Natural killer cell (primary cell): Measurements from ENCODE around the gene APBA1. TPM values are rescaled to one million over a fixed set of nuclear protein-coding genes. Genes with fewer than 3 reads are reported as not detected.

Experiments used
- ATAC-seq, 3 donors: fragments of 150-1000 bp in 2 of 3; fragments of 200-7000 bp in 1 of 3; cut with Tn5 transposase; 1 replicate in 1 of 3; 2 replicates in 2 of 3; pipeline ENCODE4 v1.10.0; 2021; ENCODE audit warnings: mild to moderate bottlenecking in 2 of 3, moderate library complexity in 2 of 3
- DNase-seq, 2 donors: peaks; one replicate each; pipeline versions ENCODE4 v3.0.0 to v3.0.0-alpha.2; 2013 to 2021; ENCODE audit warnings: mixed read lengths in 1 of 2
- H3K27ac ChIP-seq: one replicate; pipeline ENCODE4 v1.5.1; 2013; ENCODE audit warnings: mild to moderate bottlenecking, low read length
- H3K27me3 ChIP-seq: one replicate; pipeline ENCODE4 v1.6.1; 2013; ENCODE audit warnings: low read length; ENCODE audit not compliant: control insufficient read depth, insufficient read depth
- H3K36me3 ChIP-seq: one replicate; pipeline ENCODE4 v1.6.1; 2013; ENCODE audit warnings: low read length; ENCODE audit not compliant: control insufficient read depth, insufficient read depth
- H3K4me1 ChIP-seq: one replicate; pipeline ENCODE4 v1.6.1; 2013; ENCODE audit warnings: low read length; ENCODE audit not compliant: control insufficient read depth, insufficient read depth
- H3K4me3 ChIP-seq: one replicate; pipeline ENCODE4 v1.5.1; 2013; ENCODE audit warnings: low read length
- H3K9me3 ChIP-seq: one replicate; pipeline ENCODE4 v1.6.1; 2013; ENCODE audit warnings: low read length; ENCODE audit not compliant: control insufficient read depth, insufficient read depth
- H3K27ac Mint-ChIP-seq, 2 donors: one replicate each; pipeline ENCODE4 v1.8.0; 2022; ENCODE audit warnings: mild to moderate bottlenecking in 2 of 2, mixed read lengths in 2 of 2, moderate library complexity in 1 of 2
- H3K27me3 Mint-ChIP-seq, 2 donors: one replicate each; pipeline ENCODE4 v1.8.0; 2022; ENCODE audit warnings: low read depth in 2 of 2, mixed read lengths in 2 of 2
- H3K36me3 Mint-ChIP-seq: one replicate; pipeline ENCODE4 v1.8.0; 2022; ENCODE audit warnings: mixed read lengths
- H3K4me1 Mint-ChIP-seq, 2 donors: one replicate each; pipeline ENCODE4 v1.8.0; 2022; ENCODE audit warnings: mixed read lengths in 2 of 2
- H3K4me3 Mint-ChIP-seq: one replicate; pipeline ENCODE4 v1.8.0; 2022; ENCODE audit warnings: mild to moderate bottlenecking, moderate library complexity, mixed read lengths
- H3K9me3 Mint-ChIP-seq, 2 donors: one replicate each; pipeline ENCODE4 v1.8.0; 2022; ENCODE audit warnings: mixed read lengths in 2 of 2
- WGBS: methylation state at CpG from one replicate; pipeline ENCODE4 v1.1.7; 2013; ENCODE audit warnings: missing lambda C conversion rate; ENCODE audit not compliant: insufficient coverage; 5-methylcytosine and 5-hydroxymethylcytosine counted together
- intact Hi-C: fragments of 100-400 bp; cut with micrococcal nuclease; formaldehyde crosslinking; loops from one replicate; pipeline ENCODE4 v1.14.2; 2022
- total RNA-seq, 4 donors: library from RNA; stranded (reverse); fragments of 120-200 nt in 1 of 4; gene quantifications; one replicate each; pipeline versions ENCODE4 v1.2.3 to v1.2.4, GENCODE V29; 2013 to 2022
- TF ChIP-seq, protein P1 (sequence below): fragments of 200-600 bp; IDR thresholded peaks from one replicate; pipeline ENCODE4 v1.8.0; 2022; ENCODE audit warnings: antibody characterized with exemption

APBA1 gene
- total RNA-seq, 3 donors from 2014 or later (not counting 1 experiment from before 2014, with no cell fraction given) = 0.11 to 0.31 (median 0.13) TPM

DNA sequence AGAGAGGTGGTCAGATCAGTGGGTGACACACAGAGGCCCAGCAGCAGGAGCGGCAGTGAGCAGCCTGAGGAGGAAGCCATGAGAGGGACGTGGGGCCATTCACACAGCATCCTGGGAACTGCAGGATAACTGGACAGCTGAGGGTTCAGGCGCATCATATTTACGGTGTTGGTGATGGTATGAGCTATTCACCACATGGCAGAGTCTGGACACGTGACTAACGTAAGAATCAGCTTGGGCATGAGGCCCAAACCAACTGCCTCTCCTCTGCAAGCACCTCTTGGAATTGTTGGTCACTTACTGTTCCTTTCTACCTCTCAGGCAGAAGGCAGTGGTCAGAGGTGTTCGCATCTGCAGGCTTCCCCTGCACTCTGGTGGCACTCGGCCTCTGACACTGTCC lies 206.0 kb downstream of the APBA1 start:
- H3K36me3 Mint-ChIP-seq = no peaks in the 10 kb centered on the region
- TF ChIP-seq, protein P1, sequence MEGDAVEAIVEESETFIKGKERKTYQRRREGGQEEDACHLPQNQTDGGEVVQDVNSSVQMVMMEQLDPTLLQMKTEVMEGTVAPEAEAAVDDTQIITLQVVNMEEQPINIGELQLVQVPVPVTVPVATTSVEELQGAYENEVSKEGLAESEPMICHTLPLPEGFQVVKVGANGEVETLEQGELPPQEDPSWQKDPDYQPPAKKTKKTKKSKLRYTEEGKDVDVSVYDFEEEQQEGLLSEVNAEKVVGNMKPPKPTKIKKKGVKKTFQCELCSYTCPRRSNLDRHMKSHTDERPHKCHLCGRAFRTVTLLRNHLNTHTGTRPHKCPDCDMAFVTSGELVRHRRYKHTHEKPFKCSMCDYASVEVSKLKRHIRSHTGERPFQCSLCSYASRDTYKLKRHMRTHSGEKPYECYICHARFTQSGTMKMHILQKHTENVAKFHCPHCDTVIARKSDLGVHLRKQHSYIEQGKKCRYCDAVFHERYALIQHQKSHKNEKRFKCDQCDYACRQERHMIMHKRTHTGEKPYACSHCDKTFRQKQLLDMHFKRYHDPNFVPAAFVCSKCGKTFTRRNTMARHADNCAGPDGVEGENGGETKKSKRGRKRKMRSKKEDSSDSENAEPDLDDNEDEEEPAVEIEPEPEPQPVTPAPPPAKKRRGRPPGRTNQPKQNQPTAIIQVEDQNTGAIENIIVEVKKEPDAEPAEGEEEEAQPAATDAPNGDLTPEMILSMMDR = no peak
- Histone ChIP-seq H3K36me3 (no peaks in the 10 kb centered on the region), H3K4me1 (no peaks in the 10 kb centered on the region), H3K4me3 (no peak overlapping the region), H3K27ac (no peak overlapping the region), H3K9me3 (no peaks in the 10 kb centered on the region), H3K27me3 (no peaks in the 10 kb centered on the region)
- DNase-seq (no peak), ATAC-seq (no peak)
- 83% methylated on average over 8 of the region's 8 CpGs for WGBS
- intact Hi-C loops = no loop called here
- no peaks in the 10 kb centered on the region for H3K4me1 Mint-ChIP-seq
- no peak overlapping the region for H3K27ac Mint-ChIP-seq
- no peak overlapping the region for H3K4me3 Mint-ChIP-seq
- H3K9me3 Mint-ChIP-seq = no peaks in the 10 kb centered on the region
- peaks cover under 1 to 5% of the 10 kb centered on the region in 2 donors for H3K27me3 Mint-ChIP-seq

DNA sequence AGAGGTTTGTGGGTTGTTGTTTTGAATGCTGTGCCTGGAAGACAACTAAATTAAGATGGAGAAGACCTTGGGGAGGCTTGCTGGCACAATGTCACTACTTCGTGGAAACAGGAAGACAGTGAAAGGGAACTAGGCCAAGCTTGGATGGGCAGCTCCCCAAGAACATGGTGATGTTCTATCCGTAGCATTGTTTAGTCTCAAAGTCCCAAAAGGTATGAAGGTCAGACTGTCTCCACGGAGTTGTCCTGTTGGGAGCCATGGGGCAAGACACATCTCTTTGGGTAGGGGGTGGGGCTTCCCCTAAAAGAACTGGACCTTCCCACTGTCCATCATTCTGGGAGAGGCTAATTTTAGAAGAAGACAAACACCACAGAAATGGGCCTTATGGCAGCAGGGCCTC lies 206.7 kb downstream of the APBA1 start:
- Mint-ChIP-seq H3K4me3 (no peak overlapping the region), H3K27ac (no peak overlapping the region), H3K36me3 (no peaks in the 10 kb centered on the region), H3K4me1 (no peaks in the 10 kb centered on the region), H3K27me3 (peaks cover 0 to 5% of the 10 kb centered on the region in 2 donors), H3K9me3 (no peaks in the 10 kb centered on the region)
- Histone ChIP-seq H3K27me3 (no peaks in the 10 kb centered on the region), H3K9me3 (no peaks in the 10 kb centered on the region), H3K36me3 (no peaks in the 10 kb centered on the region), H3K4me1 (no peaks in the 10 kb centered on the region), H3K4me3 (no peak overlapping the region), H3K27ac (no peak overlapping the region)
- TF ChIP-seq, protein P1 = no peak
- intact Hi-C loops = no loop called here
- 75% methylated on average over 3 of the region's 3 CpGs for WGBS
- ATAC-seq (no peak), DNase-seq (no peak)

DNA sequence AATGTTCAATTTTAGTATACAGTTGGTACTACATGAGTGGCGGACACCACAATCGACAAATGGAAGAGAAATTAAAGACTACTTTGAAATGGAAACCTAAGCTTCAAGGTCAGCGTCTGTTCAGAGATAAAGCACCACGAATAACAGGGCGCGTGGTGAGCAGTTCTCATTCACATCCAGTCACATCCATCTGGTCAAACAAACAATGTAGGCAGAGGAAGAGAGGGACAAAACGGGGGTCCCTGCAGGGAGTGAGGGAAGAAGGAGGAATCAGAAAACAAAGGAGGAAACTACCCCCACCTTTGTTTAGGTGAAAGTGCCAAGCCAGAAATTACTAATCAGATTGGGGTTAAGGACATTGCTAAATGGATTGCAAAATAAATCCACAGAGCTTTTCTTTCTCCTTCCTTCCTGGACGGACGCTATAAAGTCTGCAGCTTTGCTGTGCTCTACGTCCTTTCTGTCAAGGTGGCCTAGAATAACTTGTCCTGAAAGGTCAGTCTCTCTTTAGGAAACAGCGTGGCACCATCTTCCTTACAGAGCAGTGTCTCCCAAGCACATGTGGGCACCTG lies 208.6 kb downstream of the APBA1 start:
- Mint-ChIP-seq H3K36me3 (no peaks in the 10 kb centered on the region), H3K9me3 (no peaks in the 10 kb centered on the region), H3K4me1 (no peaks in the 10 kb centered on the region), H3K4me3 (no peak overlapping the region), H3K27me3 (peaks cover 0 to 5% of the 10 kb centered on the region in 2 donors), H3K27ac (no peak overlapping the region)
- no peak for DNase-seq
- no peak overlapping the region for H3K4me3 ChIP-seq
- intact Hi-C loops = no loop called here
- 83% methylated on average over 10 of the region's 11 CpGs for WGBS
- H3K27ac ChIP-seq = no peak overlapping the region
- no peaks in the 10 kb centered on the region for H3K36me3 ChIP-seq
- TF ChIP-seq, protein P1 = no peak
- no peaks in the 10 kb centered on the region for H3K9me3 ChIP-seq
- H3K4me1 ChIP-seq = no peaks in the 10 kb centered on the region
- no peak for ATAC-seq
- no peaks in the 10 kb centered on the region for H3K27me3 ChIP-seq

DNA sequence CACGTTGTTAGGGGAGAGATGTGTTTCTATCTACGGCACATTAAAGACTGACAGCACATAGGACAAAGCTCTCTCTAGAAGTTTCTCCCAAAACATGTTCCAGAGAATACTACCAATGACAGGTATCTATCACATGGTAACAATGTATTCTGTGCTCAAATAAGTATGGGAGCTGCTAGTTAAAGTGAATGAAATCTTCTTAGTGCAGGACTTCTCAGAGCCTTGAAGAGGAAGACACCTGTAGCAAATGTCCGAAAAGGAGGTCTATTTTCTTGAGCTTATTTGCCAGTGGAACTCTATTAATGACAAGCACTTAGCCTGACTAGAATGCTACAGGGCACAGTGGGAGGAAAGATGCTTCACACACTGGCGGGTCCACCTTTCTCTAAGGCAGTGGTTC lies 209.8 kb downstream of the APBA1 start:
- Histone ChIP-seq H3K4me1 (no peaks in the 10 kb centered on the region), H3K36me3 (no peaks in the 10 kb centered on the region), H3K27me3 (no peaks in the 10 kb centered on the region), H3K27ac (no peak overlapping the region), H3K4me3 (no peak overlapping the region), H3K9me3 (no peaks in the 10 kb centered on the region)
- no peaks in the 10 kb centered on the region for H3K9me3 Mint-ChIP-seq
- H3K36me3 Mint-ChIP-seq = no peaks in the 10 kb centered on the region
- 87% methylated on average over 3 of the region's 4 CpGs for WGBS
- DNase-seq = no peak
- no peak overlapping the region for H3K4me3 Mint-ChIP-seq
- H3K27me3 Mint-ChIP-seq = peaks cover 0 to 5% of the 10 kb centered on the region in 2 donors
- H3K4me1 Mint-ChIP-seq = no peaks in the 10 kb centered on the region
- TF ChIP-seq, protein P1 = no peak
- intact Hi-C loops = no loop called here
- no peak for ATAC-seq
- H3K27ac Mint-ChIP-seq = no peak overlapping the region
